Fibroblast of the aortic adventitia (primary cell): Measurements from ENCODE around the gene KLHL36. TPM values are rescaled to one million over a fixed set of nuclear protein-coding genes. Genes with fewer than 3 reads are reported as not detected.
A peak's percentile ranks its signal among the peaks of the same experiment; 100 is the strongest.
"Not testable (repeated sequence)": the region's sequence is repeated elsewhere in the genome, so short reads cannot be mapped to it uniquely, and the experiment has no call there.

ENCODE experiments used
- DNase-seq: peaks from one replicate; pipeline ENCODE4 v3.0.0-alpha.2; 2010; ENCODE audit warnings: low read depth
- H3K4me3 ChIP-seq: 2 replicates; pipeline ENCODE4 v1.5.1; 2011; ENCODE audit warnings: low read depth, mild to moderate bottlenecking, control low read depth, low read length, moderate library complexity
- CTCF ChIP-seq: IDR thresholded peaks from 2 replicates; pipeline ENCODE4 v1.5.1; 2011; ENCODE audit warnings: mild to moderate bottlenecking, low read length, control low read depth, inconsistent platforms; ENCODE audit not compliant: insufficient read depth
- total RNA-seq: library from RNA; depleted of rRNA; stranded (reverse); fragments of >200 nt; gene quantifications from 2 replicates; pipeline ENCODE4 v1.2.3, GENCODE V29; 2012; ENCODE audit warnings: low replicate concordance

The KLHL36 gene
- total RNA-seq, 1 donor: 50.5 TPM

- DNase-seq: no peak
- peak overlapping the region; percentile 76 for H3K4me3 ChIP-seq
- no peak for TF ChIP-seq CTCF
Measured at GRCh38 chr16:84616515-84616914, 31.8 kb upstream of the KLHL36 start.

DNA sequence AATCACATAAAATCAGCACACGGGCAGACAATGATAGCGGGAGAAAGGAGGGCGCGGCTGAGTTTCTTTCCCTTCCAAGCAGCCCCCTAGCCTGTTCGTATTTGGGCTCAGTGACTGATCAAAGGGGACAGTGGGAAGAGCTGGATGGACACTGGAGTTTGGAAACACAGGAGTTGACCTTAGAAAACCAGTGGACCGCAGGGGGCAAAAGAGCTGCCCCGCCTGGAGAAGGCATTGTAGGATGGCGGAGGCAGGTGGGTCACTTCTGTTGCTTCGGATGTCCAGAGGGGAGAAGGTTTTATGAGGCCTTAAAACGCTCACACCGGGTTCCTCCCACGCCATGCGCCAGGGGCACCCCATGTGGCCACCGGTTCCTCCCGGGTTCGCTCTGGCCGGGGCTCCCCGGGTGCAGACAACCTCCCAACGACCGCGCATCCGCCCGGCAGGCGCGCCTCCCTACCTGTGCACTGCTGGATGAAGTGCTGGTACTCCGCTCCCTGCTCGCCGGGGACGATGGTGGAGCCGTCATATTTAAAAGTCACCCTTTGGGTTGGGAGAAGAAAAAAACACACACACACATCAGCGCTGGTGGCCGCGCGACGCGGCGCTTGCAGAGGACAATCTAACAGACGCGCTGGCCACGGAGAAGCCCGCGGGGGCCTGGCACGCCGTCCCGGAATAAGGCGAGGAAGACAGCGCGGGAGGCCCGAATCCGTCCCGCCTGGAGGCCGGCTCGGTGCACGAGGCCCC, 31.1 kb upstream of the KLHL36 start:
- H3K4me3 ChIP-seq: peak overlapping the region; percentile 76
- TF ChIP-seq CTCF: no peak
- peak; percentile 27 for DNase-seq

DNA sequence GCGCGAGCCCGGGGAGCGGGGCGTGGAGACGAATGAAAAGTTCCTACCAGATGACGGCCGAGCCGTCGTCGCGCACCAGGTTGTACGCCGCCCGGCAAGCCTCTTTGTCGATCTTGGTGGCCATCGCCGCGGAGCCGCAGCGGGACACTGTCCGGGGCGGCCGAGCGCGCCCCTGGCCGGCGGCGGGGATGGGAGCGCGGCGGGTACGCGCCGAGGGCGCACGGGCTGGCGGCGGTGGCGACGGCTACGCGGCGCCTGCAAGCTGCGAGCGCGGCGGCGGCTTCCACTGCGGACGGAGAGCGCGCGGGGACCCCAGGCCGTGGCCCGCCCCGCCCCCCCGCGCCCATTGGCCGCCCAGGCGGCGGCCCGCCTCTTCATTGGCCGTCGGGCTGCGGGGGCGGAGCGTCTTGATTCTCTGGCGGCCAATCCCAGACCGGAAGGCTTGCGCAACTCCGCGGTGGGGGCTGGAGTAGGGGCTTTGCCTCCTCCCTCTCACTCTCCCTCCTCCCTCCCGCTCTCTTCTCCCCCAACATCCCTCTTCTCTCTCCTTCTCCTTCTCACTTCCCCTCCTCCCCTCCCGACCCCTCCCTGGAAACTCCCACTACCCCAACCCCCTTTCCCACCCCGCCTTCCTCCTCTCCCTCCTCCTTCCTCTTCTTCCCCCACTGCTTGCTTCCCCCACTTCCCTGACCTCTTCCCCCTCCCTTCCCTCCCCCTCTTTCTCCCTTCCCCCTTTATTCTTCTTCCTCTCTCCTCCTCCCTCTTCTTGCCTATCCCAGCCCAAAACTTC, 30.3 kb upstream of the KLHL36 start, which contains the start of gene COTL1:
Gene COTL1 (minus strand): TSS at position 288 of the 790 bp plus-strand sequence. CDS start 164 bp downstream, at position 124.
- TF ChIP-seq CTCF: no peak
- DNase-seq: peak; percentile 98
- peak within 1 kb of the TSS; percentile 76 for H3K4me3 ChIP-seq

DNA sequence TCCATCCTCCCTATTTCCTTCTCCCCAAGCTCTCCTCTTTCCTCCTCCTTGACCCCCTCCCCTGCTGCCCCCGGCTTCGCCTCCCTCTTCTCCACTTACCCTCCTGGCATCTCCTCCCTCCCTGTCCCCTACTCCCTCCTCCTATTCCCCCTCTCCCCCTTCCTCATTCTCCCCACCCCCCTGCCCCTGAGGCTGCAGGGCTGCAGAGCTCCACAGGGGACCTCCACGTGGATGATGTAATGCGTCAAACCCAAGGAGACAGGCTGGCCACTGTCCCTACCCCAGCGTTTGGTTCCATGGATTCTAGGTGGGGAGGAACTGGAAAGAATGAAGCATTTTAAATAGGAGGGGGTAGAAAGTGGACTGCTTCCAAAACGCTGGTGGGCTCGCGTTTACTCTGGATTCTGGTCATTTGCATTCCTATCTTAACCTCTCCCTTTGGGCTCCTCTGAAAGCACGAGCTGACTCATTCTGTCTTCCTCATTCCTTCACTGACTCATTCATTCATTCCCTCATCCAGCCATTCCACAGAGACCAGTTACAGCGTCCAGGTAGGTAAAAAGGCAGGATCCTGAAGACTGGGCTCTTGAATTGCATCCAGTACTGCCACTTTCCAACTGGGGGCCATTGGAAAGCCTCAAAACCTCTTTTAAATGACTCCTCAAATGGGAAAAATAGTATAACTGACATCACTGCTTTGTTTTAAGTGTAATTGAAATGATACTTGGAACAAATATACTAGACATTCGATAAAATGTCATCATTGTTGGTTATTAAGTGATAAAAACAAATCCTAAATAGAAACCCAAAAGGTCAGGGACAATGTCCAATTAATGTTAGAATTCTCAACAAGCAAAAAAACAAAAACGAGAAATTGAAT, 29.5 kb upstream of the KLHL36 start:
- H3K4me3 ChIP-seq: peak overlapping the region; percentile 28
- peak; percentile 29 for TF ChIP-seq CTCF
- DNase-seq: peak; percentile 97

DNA sequence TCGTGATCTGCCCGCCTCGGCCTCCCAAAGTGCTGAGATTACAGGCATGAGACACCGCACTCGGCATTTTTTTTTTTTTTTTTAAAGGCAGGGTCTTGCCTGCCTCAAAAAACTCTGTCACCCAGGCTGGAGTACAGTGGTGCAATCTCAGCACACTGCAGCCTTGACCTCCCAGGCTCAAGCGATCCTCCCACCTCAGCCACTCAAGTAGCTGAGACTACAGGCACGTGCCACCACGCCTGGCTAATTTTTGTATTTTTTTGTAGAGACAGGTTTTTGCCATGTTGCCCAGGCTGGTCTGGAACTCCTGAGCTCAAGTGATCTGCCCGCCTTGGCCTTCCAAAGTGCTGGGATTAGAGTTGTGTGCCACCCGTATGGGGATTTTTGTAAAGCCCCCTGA, 27.4 kb upstream of the KLHL36 start:
- not testable (repeated sequence) for H3K4me3 ChIP-seq, DNase-seq

DNA sequence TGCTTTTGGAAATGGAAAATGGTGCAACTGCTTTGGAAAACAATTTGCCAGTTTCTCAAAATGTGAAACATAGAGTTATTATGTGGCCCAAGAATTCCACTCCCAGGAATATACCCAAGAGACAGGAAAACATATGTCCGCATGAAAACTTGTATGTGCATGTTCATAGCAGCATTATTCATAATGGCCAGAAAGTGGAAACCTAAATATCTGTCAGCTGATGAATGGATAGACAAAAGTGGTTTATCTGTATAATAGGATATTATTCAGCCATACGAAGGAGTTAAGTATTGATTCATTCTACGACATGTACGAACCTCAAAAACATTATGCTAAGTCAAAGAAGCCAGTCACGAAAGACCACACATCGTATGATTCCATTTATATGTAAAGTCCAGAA, 22.8 kb upstream of the KLHL36 start:
- no peak overlapping the region for H3K4me3 ChIP-seq
- no peak for TF ChIP-seq CTCF
- DNase-seq: no peak
